Endothelial cell of umbilical vein (primary cell): ENCODE measurements around the gene ABI2. TPM values are rescaled to one million over a fixed set of nuclear protein-coding genes. Genes with fewer than 3 reads are reported as not detected.

Source experiments
- BruUV-seq: library from RNA; stranded (reverse); fragments of 400-500 nt; replicated peaks from 2 replicates; lab custom pipeline; 2021; lab: Mats Ljungman, UMichigan
- CTCF ChIA-PET: fragments of 300-600, 350-600 bp; sonication (Branson Sonifier 250); formaldehyde crosslinking; loops from one replicate; lab custom pipeline; 2021; ENCODE audit warnings: antibody characterized with exemption, inconsistent platforms; lab: Charles Lee
- POLR2A ChIA-PET: fragments of 300-600, 350-600 bp; sonication (Branson Sonifier 250); formaldehyde crosslinking; loops from one replicate; lab custom pipeline; 2021; ENCODE audit warnings: antibody characterized with exemption, inconsistent platforms; lab: Charles Lee
- DNase-seq: peaks from one replicate; pipeline ENCODE4 v3.0.0-alpha.2; 2011; ENCODE audit warnings: low read depth, low spot score
- FAIRE-seq: peaks from 2 replicates; lab custom pipeline; 2011; peaks lifted over from hg19 to GRCh38; lab: Jason Lieb, UNC
- H2AFZ ChIP-seq: 2 replicates; pipeline ENCODE4 v1.6.0; 2012; ENCODE audit warnings: low read depth, low read length, control low read depth, inconsistent platforms
- H3K27ac ChIP-seq: 2 replicates; pipeline ENCODE4 v1.5.1; 2011; ENCODE audit warnings: low read depth, mild to moderate bottlenecking, control low read depth, low read length, moderate library complexity; ENCODE audit not compliant: insufficient read depth
- H3K27me3 ChIP-seq, 2 experiments: 2 replicates each; pipeline versions ENCODE4 v1.6.0 to v1.6.1; 2011; ENCODE audit warnings: low read length in 2 of 2, mixed read lengths in 1 of 2; ENCODE audit not compliant: control insufficient read depth in 2 of 2, insufficient read depth in 2 of 2
- H3K36me3 ChIP-seq, 2 experiments: 2 replicates in 1 of 2; 3 replicates in 1 of 2; pipeline ENCODE4 v1.5.1; 2011; ENCODE audit warnings: low read length in 2 of 2, mild to moderate bottlenecking in 1 of 2, moderate library complexity in 1 of 2; ENCODE audit not compliant: control insufficient read depth in 2 of 2, insufficient read depth in 2 of 2; ENCODE audit errors: extremely low read depth in 1 of 2
- H3K4me1 ChIP-seq: 3 replicates; pipeline ENCODE4 v1.5.1; 2011; ENCODE audit warnings: mild to moderate bottlenecking, low read length; ENCODE audit not compliant: control insufficient read depth, insufficient read depth; ENCODE audit errors: extremely low read depth
- H3K4me2 ChIP-seq: 2 replicates; pipeline ENCODE4 v1.6.1; 2011; ENCODE audit warnings: low read length, control low read depth, mixed read lengths; ENCODE audit not compliant: insufficient read depth
- H3K4me3 ChIP-seq, 3 experiments: fragments of 200-600 bp in 1 of 3; sonication (generic), shearing (Covaris generic) in 1 of 3; replicated peaks in 1 of 3; 2 replicates each; pipeline ENCODE4 v1.5.1; 2011 to 2016; ENCODE audit warnings: control low read depth in 3 of 3, low read length in 3 of 3, mild to moderate bottlenecking in 2 of 3, inconsistent platforms in 1 of 3, low read depth in 1 of 3, moderate library complexity in 1 of 3; ENCODE audit not compliant: insufficient read depth in 1 of 3
- H3K79me2 ChIP-seq: 2 replicates; pipeline ENCODE4 v1.6.0; 2012; ENCODE audit warnings: low read length, inconsistent platforms; ENCODE audit not compliant: control insufficient read depth, insufficient read depth
- H3K9ac ChIP-seq: replicated peaks from 2 replicates; pipeline ENCODE3; 2011; ENCODE audit warnings: low read length, control low read depth; ENCODE audit not compliant: insufficient read depth; ENCODE audit errors: extremely low read depth
- H3K9me1 ChIP-seq: replicated peaks from 3 replicates; pipeline ENCODE4 v1.6.0; 2011; ENCODE audit warnings: mild to moderate bottlenecking, low read length; ENCODE audit not compliant: control insufficient read depth, insufficient read depth; ENCODE audit errors: extremely low read depth
- H3K9me3 ChIP-seq: replicated peaks from 2 replicates; pipeline ENCODE4 v1.5.1; 2012; ENCODE audit warnings: low read length, inconsistent platforms; ENCODE audit not compliant: control insufficient read depth, insufficient read depth
- H4K20me1 ChIP-seq: replicated peaks from 2 replicates; pipeline ENCODE3; 2011; ENCODE audit warnings: mild to moderate bottlenecking, low read length; ENCODE audit not compliant: control insufficient read depth, insufficient read depth; ENCODE audit errors: extremely low read depth
- CTCF ChIP-seq, 2 donors: IDR thresholded peaks; 1 replicate in 1 of 2; 2 replicates in 1 of 2; pipeline ENCODE4 v1.5.1; 2011; ENCODE audit warnings: low read length in 2 of 2, mild to moderate bottlenecking in 2 of 2, moderate library complexity in 2 of 2, control low read depth in 1 of 2, inconsistent platforms in 1 of 2, low read depth in 1 of 2; ENCODE audit not compliant: insufficient read depth in 1 of 2; ENCODE audit errors: extremely low read depth in 1 of 2
- EZH2 ChIP-seq: IDR thresholded peaks from 2 replicates; pipeline ENCODE4 v1.6.1; 2012; ENCODE audit warnings: borderline replicate concordance, low read depth, mild to moderate bottlenecking, moderate library complexity, low read length, inconsistent platforms; ENCODE audit not compliant: severe bottlenecking
- FOS ChIP-seq: IDR thresholded peaks from 2 replicates; pipeline ENCODE4 v1.6.1; 2011; ENCODE audit warnings: mild to moderate bottlenecking, low read length, moderate library complexity, borderline replicate concordance; ENCODE audit not compliant: insufficient read depth
- GATA2 ChIP-seq: IDR thresholded peaks from 2 replicates; pipeline ENCODE4 v1.7.0; 2011; ENCODE audit warnings: low read depth, mild to moderate bottlenecking, moderate library complexity, mixed read lengths, low read length; ENCODE audit not compliant: insufficient read length, insufficient read depth
- JUN ChIP-seq: IDR thresholded peaks from 2 replicates; pipeline ENCODE4 v1.6.1; 2011; ENCODE audit warnings: borderline replicate concordance, low read depth; ENCODE audit not compliant: insufficient read length, insufficient read depth
- MYC ChIP-seq: IDR thresholded peaks from one replicate; pipeline ENCODE4 v1.6.1; 2011; ENCODE audit warnings: mild to moderate bottlenecking, low read depth, low read length
- POLR2A ChIP-seq: IDR thresholded peaks from 2 replicates; pipeline ENCODE4 v1.6.1; 2012; ENCODE audit warnings: low read depth, mild to moderate bottlenecking, control low read depth, low read length
- POLR2AphosphoS5 ChIP-seq: IDR thresholded peaks from 2 replicates; pipeline ENCODE4 v1.6.1; 2012; ENCODE audit warnings: low read depth, mild to moderate bottlenecking, control low read depth, low read length, moderate library complexity; ENCODE audit not compliant: insufficient read depth
- dilution Hi-C: fragments of 300-500 bp; cut with MboI; formaldehyde crosslinking; loops from one replicate; pipeline ENCODE4 v1.15.0; 2019; ENCODE audit warnings: low sequenced_read_pairs; ENCODE audit not compliant: extremely low pct_ligation_motif_present
- intact Hi-C: fragments of 100-400 bp; cut with micrococcal nuclease; formaldehyde crosslinking; loops from one replicate; pipeline ENCODE4 v1.10.0; 2022
- polyA plus RNA-seq, 4 experiments: library from polyadenylated mRNA; depleted of rRNA in 3 of 4; stranded (reverse) in 3 of 4; unstranded in 1 of 4; fragments of >200 nt; gene quantifications; 2 replicates each; pipeline versions ENCODE4 v1.2.1 to v1.2.3, GENCODE V29; 2011 to 2012; ENCODE audit warnings: missing spikeins in 1 of 4
- total RNA-seq: library from RNA; stranded (reverse); gene quantifications from 2 replicates; pipeline ENCODE4 v1.2.3, GENCODE V29; 2021
- TF ChIP-seq, protein P1 (sequence below): IDR thresholded peaks from 2 replicates; pipeline ENCODE4 v1.6.1; 2011; ENCODE audit not compliant: insufficient read depth, insufficient read length

The ABI2 gene
- total and polyA plus RNA-seq, 2 donors (not counting 3 experiments of a cell fraction or from before 2014, with no cell fraction given), result 35.7 to 61.0 TPM

- H3K9ac ChIP-seq, result no peak overlapping the region
- ChIA-PET CTCF (interaction anchor here (0.6 to 1.1 kb wide), 2 partner anchors 10 to 38 kb away, joined by 3 read pairs; no protein-coding TSS in a partner anchor), POLR2A (no interaction called here)
- intact Hi-C loops, result no loop called here
- no peaks in the 10 kb centered on the region for H4K20me1 ChIP-seq
- no peak overlapping the region for H3K27ac ChIP-seq
- H2AFZ ChIP-seq, result no peak overlapping the region
- peaks cover 9% of the 10 kb centered on the region for H3K79me2 ChIP-seq
- dilution Hi-C loops, result no loop called here
- H3K9me3 ChIP-seq, result no peaks in the 10 kb centered on the region
- no peaks in the 10 kb centered on the region for H3K36me3 ChIP-seq
- H3K4me2 ChIP-seq, result no peak overlapping the region
- TF ChIP-seq MYC (no peak), CTCF (IDR thresholded peaks at IDR 0.05; ENCODE audit: extremely low read depth in 1 of 2, insufficient read depth in 1 of 2, low read depth in 1 of 2, low read length in 2 of 2) (no peak), EZH2 (no peak), JUN (no peak), POLR2A (no peak), FOS (no peak), POLR2AphosphoS5 (no peak), GATA2 (no peak)
- TF ChIP-seq, protein P1, sequence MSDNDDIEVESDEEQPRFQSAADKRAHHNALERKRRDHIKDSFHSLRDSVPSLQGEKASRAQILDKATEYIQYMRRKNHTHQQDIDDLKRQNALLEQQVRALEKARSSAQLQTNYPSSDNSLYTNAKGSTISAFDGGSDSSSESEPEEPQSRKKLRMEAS, result no peak
- H3K4me1 ChIP-seq, result no peaks in the 10 kb centered on the region
- H3K27me3 ChIP-seq, result no peaks in the 10 kb centered on the region
- no peak overlapping the region for H3K4me3 ChIP-seq
- no TSS peak for BruUV-seq
- no peaks in the 10 kb centered on the region for H3K9me1 ChIP-seq
- FAIRE-seq, result no peak
- DNase-seq, result no peak
Observed at GRCh38 chr2:203376173-203376572, 48.0 kb downstream of the ABI2 start.
